ENCODE results near the gene PAK3.

The PAK3 gene

GRCh38 chrX:111265486-111265885 is 169.5 kb downstream of the PAK3 start:
- Histone ChIP-seq H4K20me1 (ENCODE audit: control insufficient read depth, insufficient read depth, low read depth, low read length) (no peaks in the 10 kb centered on the region), H3K36me3 (ENCODE audit: control insufficient read depth, low read length) (no peaks in the 10 kb centered on the region), H3K27me3 (ENCODE audit: control insufficient read depth, low read length) (no peaks in the 10 kb centered on the region), H3K4me1 (ENCODE audit: control insufficient read depth, low read length) (no peaks in the 10 kb centered on the region), H3K4me3 (ENCODE audit: low read length) (no peak overlapping the region), H3K4me2 (ENCODE audit: low read length) (no peak overlapping the region), H3K27ac (ENCODE audit: low read depth, low read length) (no peak overlapping the region), H3F3A (ENCODE audit: control insufficient read depth, insufficient read depth) (no peaks in the 10 kb centered on the region), H3K9me3 (ENCODE audit: control insufficient read depth, insufficient read depth, low read length) (no peaks in the 10 kb centered on the region), H3K79me2 (ENCODE audit: control insufficient read depth, low read length) (no peaks in the 10 kb centered on the region), H3K9me2 (replicated peaks; ENCODE audit: control insufficient read depth, low read length) (no peaks in the 10 kb centered on the region)
- TF ChIP-seq EZH2phosphoT487 (IDR thresholded peaks at IDR 0.05; ENCODE audit: borderline replicate concordance, low read length) (no peak), CTCF (IDR thresholded peaks at IDR 0.05; ENCODE audit: low read depth, low read length, poor library complexity, severe bottlenecking) (no peak)

GRCh38 chrX:111268506-111268905 is 172.5 kb downstream of the PAK3 start:
- H3K9me2 ChIP-seq (replicated peaks; ENCODE audit: control insufficient read depth, low read length) = no peaks in the 10 kb centered on the region
- no peaks in the 10 kb centered on the region for H3K27me3 ChIP-seq (ENCODE audit: control insufficient read depth, low read length)
- no peaks in the 10 kb centered on the region for H3F3A ChIP-seq (ENCODE audit: control insufficient read depth, insufficient read depth)
- no peaks in the 10 kb centered on the region for H3K4me1 ChIP-seq (ENCODE audit: control insufficient read depth, low read length)
- H3K4me3 ChIP-seq (ENCODE audit: low read length) = no peak overlapping the region
- H3K36me3 ChIP-seq (ENCODE audit: control insufficient read depth, low read length) = no peaks in the 10 kb centered on the region
- no peak overlapping the region for H3K4me2 ChIP-seq (ENCODE audit: low read length)
- H4K20me1 ChIP-seq (ENCODE audit: control insufficient read depth, insufficient read depth, low read depth, low read length) = no peaks in the 10 kb centered on the region
- no peaks in the 10 kb centered on the region for H3K9me3 ChIP-seq (ENCODE audit: control insufficient read depth, insufficient read depth, low read length)
- H3K79me2 ChIP-seq (ENCODE audit: control insufficient read depth, low read length) = no peaks in the 10 kb centered on the region
- TF ChIP-seq EZH2phosphoT487 (IDR thresholded peaks at IDR 0.05; ENCODE audit: borderline replicate concordance, low read length) (no peak), CTCF (IDR thresholded peaks at IDR 0.05; ENCODE audit: low read depth, low read length, poor library complexity, severe bottlenecking) (no peak)
- no peak overlapping the region for H3K27ac ChIP-seq (ENCODE audit: low read depth, low read length)

GRCh38 chrX:111270339-111270738 is 174.3 kb downstream of the PAK3 start, which contains the start of gene CAPN6:
CAPN6 (minus strand) TSS chrX:111270483; CDS start chrX:111263936, 6,547 bp downstream.
- no peaks in the 10 kb centered on the region for H3K4me1 ChIP-seq (ENCODE audit: control insufficient read depth, low read length)
- H3K9me3 ChIP-seq (ENCODE audit: control insufficient read depth, insufficient read depth, low read length) = no peaks in the 10 kb centered on the region
- H3K4me3 ChIP-seq (ENCODE audit: low read length) = no peak within 1 kb of the TSS
- no peaks in the 10 kb centered on the region for H3K9me2 ChIP-seq (replicated peaks; ENCODE audit: control insufficient read depth, low read length)
- H3K4me2 ChIP-seq (ENCODE audit: low read length) = no peak within 1 kb of the TSS
- no peaks in the 10 kb centered on the region for H3K79me2 ChIP-seq (ENCODE audit: control insufficient read depth, low read length)
- H3K36me3 ChIP-seq (ENCODE audit: control insufficient read depth, low read length) = no peaks in the 10 kb centered on the region
- H3K27ac ChIP-seq (ENCODE audit: low read depth, low read length) = no peak within 1 kb of the TSS
- H4K20me1 ChIP-seq (ENCODE audit: control insufficient read depth, insufficient read depth, low read depth, low read length) = no peaks in the 10 kb centered on the region
- no peaks in the 10 kb centered on the region for H3K27me3 ChIP-seq (ENCODE audit: control insufficient read depth, low read length)
- no peak for TF ChIP-seq EZH2phosphoT487 (IDR thresholded peaks at IDR 0.05; ENCODE audit: borderline replicate concordance, low read length)
- no peak for TF ChIP-seq CTCF (IDR thresholded peaks at IDR 0.05; ENCODE audit: low read depth, low read length, poor library complexity, severe bottlenecking)
- H3F3A ChIP-seq (ENCODE audit: control insufficient read depth, insufficient read depth) = no peaks in the 10 kb centered on the region

Data from DOHH2 (cell line).